ENCODE measurements around the gene MYO5B.

MYO5B gene

DNA sequence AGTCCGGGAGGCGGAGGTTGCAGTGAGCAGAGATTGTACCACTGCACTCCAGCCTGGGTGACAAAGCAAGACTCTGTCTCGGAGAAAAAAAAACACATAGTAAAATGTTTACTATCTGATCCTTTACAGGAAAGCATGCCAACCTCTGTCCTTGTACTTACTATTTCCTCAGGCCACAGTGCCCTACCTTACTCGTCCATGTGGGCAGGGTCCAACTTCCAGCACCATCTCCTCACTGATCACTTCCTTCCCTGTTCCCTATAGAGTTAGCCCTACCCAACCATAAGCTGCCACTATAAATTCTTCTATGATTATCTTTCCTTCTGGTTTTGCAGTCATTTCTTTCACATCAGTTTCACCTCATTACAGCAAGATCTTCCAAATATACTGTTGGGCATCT lies 136.2 kb downstream of the MYO5B start:
- no peak overlapping the region for H2AFZ ChIP-seq (ENCODE audit: low read depth)
- H4K20me1 ChIP-seq (ENCODE audit: insufficient read depth): no peaks in the 10 kb centered on the region
- no peak overlapping the region for H3K9ac ChIP-seq
- no peaks in the 10 kb centered on the region for H3K79me2 ChIP-seq (ENCODE audit: insufficient read depth, low read depth)
- H3K4me1 ChIP-seq (ENCODE audit: low read depth, poor library complexity, severe bottlenecking): no peaks in the 10 kb centered on the region
- no peaks in the 10 kb centered on the region for H3K36me3 ChIP-seq (ENCODE audit: insufficient read depth)
- TF ChIP-seq, protein P1, sequence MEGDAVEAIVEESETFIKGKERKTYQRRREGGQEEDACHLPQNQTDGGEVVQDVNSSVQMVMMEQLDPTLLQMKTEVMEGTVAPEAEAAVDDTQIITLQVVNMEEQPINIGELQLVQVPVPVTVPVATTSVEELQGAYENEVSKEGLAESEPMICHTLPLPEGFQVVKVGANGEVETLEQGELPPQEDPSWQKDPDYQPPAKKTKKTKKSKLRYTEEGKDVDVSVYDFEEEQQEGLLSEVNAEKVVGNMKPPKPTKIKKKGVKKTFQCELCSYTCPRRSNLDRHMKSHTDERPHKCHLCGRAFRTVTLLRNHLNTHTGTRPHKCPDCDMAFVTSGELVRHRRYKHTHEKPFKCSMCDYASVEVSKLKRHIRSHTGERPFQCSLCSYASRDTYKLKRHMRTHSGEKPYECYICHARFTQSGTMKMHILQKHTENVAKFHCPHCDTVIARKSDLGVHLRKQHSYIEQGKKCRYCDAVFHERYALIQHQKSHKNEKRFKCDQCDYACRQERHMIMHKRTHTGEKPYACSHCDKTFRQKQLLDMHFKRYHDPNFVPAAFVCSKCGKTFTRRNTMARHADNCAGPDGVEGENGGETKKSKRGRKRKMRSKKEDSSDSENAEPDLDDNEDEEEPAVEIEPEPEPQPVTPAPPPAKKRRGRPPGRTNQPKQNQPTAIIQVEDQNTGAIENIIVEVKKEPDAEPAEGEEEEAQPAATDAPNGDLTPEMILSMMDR (conservative IDR thresholded peaks at IDR 0.05; ENCODE audit: low read depth, low read length): no peak
- no peak overlapping the region for H3K27ac ChIP-seq
- no peaks in the 10 kb centered on the region for H3K27me3 ChIP-seq (ENCODE audit: insufficient read depth, low read depth)
- no peak overlapping the region for H3K4me2 ChIP-seq
- no peak overlapping the region for H3K4me3 ChIP-seq (IDR thresholded peaks at IDR 0.05; ENCODE audit: insufficient read depth, low read depth, low read length)

DNA sequence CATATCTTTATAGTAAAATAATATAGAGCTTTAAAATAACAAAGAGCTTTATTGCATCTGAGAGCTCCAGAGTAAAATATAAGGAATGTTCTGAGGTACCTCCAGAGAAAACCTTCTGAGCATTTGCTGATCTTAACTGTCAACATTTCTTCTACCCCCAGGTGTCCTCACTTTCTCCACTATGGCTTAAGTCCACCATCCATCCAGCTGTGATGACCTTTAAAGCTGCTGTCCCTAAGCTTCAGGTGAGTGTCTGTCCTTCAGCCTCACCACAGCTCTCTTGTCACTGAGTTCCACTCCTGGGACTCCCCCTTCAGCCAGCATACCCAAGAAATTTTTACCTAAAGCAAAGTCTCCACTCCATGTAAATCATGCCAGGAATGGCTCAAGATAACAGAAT lies 137.9 kb downstream of the MYO5B start:
- TF ChIP-seq, protein P1 (conservative IDR thresholded peaks at IDR 0.05; ENCODE audit: low read depth, low read length): no peak

DNA sequence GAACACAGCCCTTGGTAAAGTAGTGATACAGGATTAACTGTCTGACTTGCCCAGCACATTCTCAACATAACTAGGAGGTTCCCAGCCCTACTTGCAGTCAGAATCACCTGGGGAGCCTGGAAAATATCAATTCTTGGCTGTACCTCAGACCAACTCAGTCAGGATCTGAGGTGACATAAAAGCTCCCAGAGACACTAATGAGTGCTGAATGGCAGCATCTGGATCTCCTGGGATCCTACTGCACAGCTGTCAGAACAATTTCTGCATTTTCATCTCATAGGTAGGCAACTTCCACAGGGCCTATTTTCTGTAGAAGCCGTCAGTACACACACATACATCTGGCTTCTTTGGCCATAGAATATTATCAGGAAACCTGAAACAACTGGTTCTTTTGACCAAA lies 138.8 kb downstream of the MYO5B start:
- Histone ChIP-seq H2AFZ (ENCODE audit: low read depth) (no peak overlapping the region), H3K4me1 (ENCODE audit: low read depth, poor library complexity, severe bottlenecking) (no peaks in the 10 kb centered on the region), H3K4me2 (no peak overlapping the region), H3K4me3 (IDR thresholded peaks at IDR 0.05; ENCODE audit: insufficient read depth, low read depth, low read length) (no peak overlapping the region), H3K79me2 (ENCODE audit: insufficient read depth, low read depth) (no peaks in the 10 kb centered on the region), H3K9ac (no peak overlapping the region), H3K27me3 (ENCODE audit: insufficient read depth, low read depth) (no peaks in the 10 kb centered on the region), H3K27ac (no peak overlapping the region), H4K20me1 (ENCODE audit: insufficient read depth) (no peaks in the 10 kb centered on the region), H3K36me3 (ENCODE audit: insufficient read depth) (no peaks in the 10 kb centered on the region)
- TF ChIP-seq, protein P1 (conservative IDR thresholded peaks at IDR 0.05; ENCODE audit: low read depth, low read length): no peak

More for the DNA sequence above, 137.9 kb downstream of the MYO5B start:
- Histone ChIP-seq H3K4me2 (no peak overlapping the region), H3K36me3 (ENCODE audit: insufficient read depth) (no peaks in the 10 kb centered on the region), H3K27ac (no peak overlapping the region), H3K9ac (no peak overlapping the region), H3K27me3 (ENCODE audit: insufficient read depth, low read depth) (no peaks in the 10 kb centered on the region), H4K20me1 (ENCODE audit: insufficient read depth) (no peaks in the 10 kb centered on the region), H3K4me3 (IDR thresholded peaks at IDR 0.05; ENCODE audit: insufficient read depth, low read depth, low read length) (no peak overlapping the region), H3K4me1 (ENCODE audit: low read depth, poor library complexity, severe bottlenecking) (no peaks in the 10 kb centered on the region), H3K79me2 (ENCODE audit: insufficient read depth, low read depth) (no peaks in the 10 kb centered on the region), H2AFZ (ENCODE audit: low read depth) (no peak overlapping the region)

DNA sequence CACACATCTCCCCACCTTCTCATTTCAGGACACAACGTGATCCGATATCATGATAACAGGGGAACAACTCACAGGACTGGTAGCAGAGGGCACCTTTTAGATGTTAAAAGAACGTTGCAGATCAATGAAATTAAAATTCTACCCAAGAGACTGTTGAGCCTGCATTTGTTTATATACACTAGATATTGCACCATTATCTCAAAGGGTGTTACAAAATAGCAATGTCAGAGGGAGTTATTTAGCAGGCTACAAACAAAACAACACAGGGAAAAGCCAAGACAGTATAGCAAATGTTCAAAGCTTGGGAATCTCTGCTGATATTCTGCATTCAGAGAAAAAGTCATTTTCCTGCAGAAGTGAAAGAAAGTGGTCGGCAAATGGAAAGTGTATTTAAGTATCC lies 139.5 kb downstream of the MYO5B start:
- H3K4me1 ChIP-seq (ENCODE audit: low read depth, poor library complexity, severe bottlenecking): no peaks in the 10 kb centered on the region
- H3K4me2 ChIP-seq: no peak overlapping the region
- H4K20me1 ChIP-seq (ENCODE audit: insufficient read depth): no peaks in the 10 kb centered on the region
- H3K4me3 ChIP-seq (IDR thresholded peaks at IDR 0.05; ENCODE audit: insufficient read depth, low read depth, low read length): no peak overlapping the region
- H2AFZ ChIP-seq (ENCODE audit: low read depth): no peak overlapping the region
- no peaks in the 10 kb centered on the region for H3K27me3 ChIP-seq (ENCODE audit: insufficient read depth, low read depth)
- no peak overlapping the region for H3K9ac ChIP-seq
- H3K36me3 ChIP-seq (ENCODE audit: insufficient read depth): no peaks in the 10 kb centered on the region
- no peaks in the 10 kb centered on the region for H3K79me2 ChIP-seq (ENCODE audit: insufficient read depth, low read depth)
- H3K27ac ChIP-seq: no peak overlapping the region
- TF ChIP-seq, protein P1 (conservative IDR thresholded peaks at IDR 0.05; ENCODE audit: low read depth, low read length): no peak
